Measurements from ENCODE around the gene OSGEP.
A peak's percentile ranks its signal among the peaks of the same experiment; 100 is the strongest.

The OSGEP gene

GRCh38 chr14:20428802-20429201, 25.8 kb downstream of the OSGEP start:
- DNase-seq, result no peak

- DNase-seq, result no peak
Measured at GRCh38 chr14:20428010-20428365, 26.6 kb downstream of the OSGEP start.

- peak; percentile 66 to 69 for DNase-seq
Measured at GRCh38 chr14:20427231-20428009, 27.2 kb downstream of the OSGEP start.

- DNase-seq, result no peak
Measured at GRCh38 chr14:20424851-20425250, 29.8 kb downstream of the OSGEP start.

GRCh38 chr14:20422886-20423285, 31.7 kb downstream of the OSGEP start:
- DNase-seq, result no peak

- DNase-seq, result no peak
Measured at GRCh38 chr14:20421267-20421666, 33.3 kb downstream of the OSGEP start.

- no peak for DNase-seq
Measured at GRCh38 chr14:20419419-20419818, 35.2 kb downstream of the OSGEP start.

GRCh38 chr14:20418501-20418909, 36.1 kb downstream of the OSGEP start:
- no peak for DNase-seq

- no peak for DNase-seq
Measured at GRCh38 chr14:20417250-20418186, 37.1 kb downstream of the OSGEP start.

GRCh38 chr14:20416223-20416622, 38.4 kb downstream of the OSGEP start:
- no peak for DNase-seq

- DNase-seq, result peak; percentile 80 to 83
Measured at GRCh38 chr14:20415782-20416206, 38.8 kb downstream of the OSGEP start.

GRCh38 chr14:20413744-20414082, 40.9 kb downstream of the OSGEP start:
- DNase-seq, result peak; percentile 20 to 32

GRCh38 chr14:20412876-20413743, 41.5 kb downstream of the OSGEP start, which contains the start of gene TEP1:
Gene TEP1, minus strand, starts transcription at chr14:20413501. Its CDS starts 5,062 bp downstream, at chr14:20408439.
- peak; percentile 63 to 67 for DNase-seq

- DNase-seq, result no peak
Measured at GRCh38 chr14:20412411-20412810, 42.2 kb downstream of the OSGEP start.

- no peak for DNase-seq
Measured at GRCh38 chr14:20409226-20409625, 45.4 kb downstream of the OSGEP start.

- no peak for DNase-seq
Measured at GRCh38 chr14:20403521-20403920, 51.1 kb downstream of the OSGEP start.

GRCh38 chr14:20400965-20401593, 53.5 kb downstream of the OSGEP start:
- no peak for DNase-seq

- DNase-seq, result no peak
Measured at GRCh38 chr14:20400589-20400964, 54.0 kb downstream of the OSGEP start.

GRCh38 chr14:20397511-20397910, 57.1 kb downstream of the OSGEP start:
- no peak for DNase-seq

Measured in AML-193 (cell line).